ENCODE data around the gene NINJ1.
A peak's percentile ranks its signal among the peaks of the same experiment; 100 is the strongest.

The NINJ1 gene

GRCh38 chr9:93100276-93100636 lies 33.8 kb downstream of the NINJ1 start:
- no peak for DNase-seq
- Histone ChIP-seq H3K27ac (no peak overlapping the region), H3K36me3 (no peaks in the 10 kb centered on the region), H3K9me3 (ENCODE audit: severe bottlenecking) (no peaks in the 10 kb centered on the region), H3K4me3 (ENCODE audit: low read depth, low read length) (no peak overlapping the region), H3K27me3 (ENCODE audit: insufficient read depth, low read depth, severe bottlenecking) (no peaks in the 10 kb centered on the region)
- TF ChIP-seq CTCF (IDR thresholded peaks at IDR 0.05; ENCODE audit: low read depth, low read length), result no peak

GRCh38 chr9:93099551-93100275 lies 34.3 kb downstream of the NINJ1 start:
- no peak overlapping the region for H3K27ac ChIP-seq
- no peaks in the 10 kb centered on the region for H3K9me3 ChIP-seq (ENCODE audit: severe bottlenecking)

GRCh38 chr9:93098236-93098946 lies 35.7 kb downstream of the NINJ1 start:
- no peak for TF ChIP-seq CTCF (IDR thresholded peaks at IDR 0.05; ENCODE audit: low read depth, low read length)
- no peaks in the 10 kb centered on the region for H3K9me3 ChIP-seq (ENCODE audit: severe bottlenecking)
- no peaks in the 10 kb centered on the region for H3K36me3 ChIP-seq
- no peak overlapping the region for H3K27ac ChIP-seq
- H3K4me3 ChIP-seq (ENCODE audit: low read depth, low read length), result no peak overlapping the region
- no peaks in the 10 kb centered on the region for H3K27me3 ChIP-seq (ENCODE audit: insufficient read depth, low read depth, severe bottlenecking)
- no peak for DNase-seq

More at GRCh38 chr9:93099551-93100275, 34.3 kb downstream of the NINJ1 start:
- DNase-seq, result no peak
- Histone ChIP-seq H3K27me3 (ENCODE audit: insufficient read depth, low read depth, severe bottlenecking) (no peaks in the 10 kb centered on the region), H3K4me3 (ENCODE audit: low read depth, low read length) (no peak overlapping the region), H3K36me3 (no peaks in the 10 kb centered on the region)
- no peak for TF ChIP-seq CTCF (IDR thresholded peaks at IDR 0.05; ENCODE audit: low read depth, low read length)

GRCh38 chr9:93097511-93098201 lies 36.4 kb downstream of the NINJ1 start:
- no peaks in the 10 kb centered on the region for H3K36me3 ChIP-seq
- no peaks in the 10 kb centered on the region for H3K27me3 ChIP-seq (ENCODE audit: insufficient read depth, low read depth, severe bottlenecking)
- no peak overlapping the region for H3K4me3 ChIP-seq (ENCODE audit: low read depth, low read length)
- no peak overlapping the region for H3K27ac ChIP-seq
- no peak for DNase-seq
- TF ChIP-seq CTCF (IDR thresholded peaks at IDR 0.05; ENCODE audit: low read depth, low read length), result no peak
- H3K9me3 ChIP-seq (ENCODE audit: severe bottlenecking), result no peaks in the 10 kb centered on the region

GRCh38 chr9:93096811-93097382 lies 37.2 kb downstream of the NINJ1 start:
- Histone ChIP-seq H3K27me3 (ENCODE audit: insufficient read depth, low read depth, severe bottlenecking) (no peaks in the 10 kb centered on the region), H3K4me3 (ENCODE audit: low read depth, low read length) (peak overlapping the region; percentile 75), H3K9me3 (ENCODE audit: severe bottlenecking) (no peaks in the 10 kb centered on the region), H3K27ac (no peak overlapping the region), H3K36me3 (no peaks in the 10 kb centered on the region)
- TF ChIP-seq CTCF (IDR thresholded peaks at IDR 0.05; ENCODE audit: low read depth, low read length), result no peak
- DNase-seq, result no peak
